HepG2 (cell line): ENCODE measurements around the gene ARMC5.

Experiments used
- ATF7 ChIP-seq, 2 experiments: fragments of 450-650 bp in 1 of 2; sonication (generic) in 1 of 2; formaldehyde crosslinking in 1 of 2; IDR thresholded peaks; 2 replicates each; pipeline versions ENCODE4 v1.4.0 to v1.6.1; 2016 to 2020; ENCODE audit warnings: antibody characterized with exemption in 1 of 2, mild to moderate bottlenecking in 1 of 2, missing genetic modification reagents in 1 of 2
- CREB3 ChIP-seq: sonication (generic); formaldehyde crosslinking; IDR thresholded peaks from 2 replicates; pipeline ENCODE4 v1.5.0; 2020; ENCODE audit warnings: missing genetic modification reagents
- CTCF ChIP-seq: sonication (generic); formaldehyde crosslinking; IDR thresholded peaks from 2 replicates; pipeline ENCODE4 v1.5.0; 2020; ENCODE audit warnings: mild to moderate bottlenecking, missing genetic modification reagents, moderate library complexity
- MIXL1 ChIP-seq: IDR thresholded peaks from 2 replicates; pipeline ENCODE4 v1.6.1; 2016
- PHF8 ChIP-seq: sonication (generic); formaldehyde crosslinking; IDR thresholded peaks from 2 replicates; pipeline ENCODE4 v1.5.0; 2020; ENCODE audit warnings: missing genetic modification reagents
- SSRP1 ChIP-seq: IDR thresholded peaks from 2 replicates; pipeline ENCODE4 v1.6.1; 2016; ENCODE audit warnings: control low read depth
- ZBTB10 ChIP-seq: sonication (generic); formaldehyde crosslinking; IDR thresholded peaks from 2 replicates; pipeline ENCODE4 v1.4.0; 2020; ENCODE audit warnings: missing genetic modification reagents, borderline replicate concordance
- ZNF782 ChIP-seq: sonication (generic); formaldehyde crosslinking; IDR thresholded peaks from 2 replicates; pipeline ENCODE4 v1.4.0; 2020; ENCODE audit warnings: missing genetic modification reagents, mild to moderate bottlenecking, borderline replicate concordance

- TF ChIP-seq MIXL1 (CRISPR knock-in tag) (no peak), CTCF (CRISPR knock-in tag) (no peak), CREB3 (CRISPR knock-in tag) (no peak), ZNF782 (CRISPR knock-in tag) (no peak), ATF7 (IDR thresholded peaks at IDR 0.05) (no peak), ATF7 (CRISPR knock-in tag; IDR thresholded peaks at IDR 0.05) (no peak), PHF8 (CRISPR knock-in tag) (no peak), ZBTB10 (CRISPR knock-in tag) (no peak), SSRP1 (CRISPR knock-in tag) (no peak)
Measured at GRCh38 chr16:31505483-31505882, 46.2 kb downstream of the ARMC5 start.
